Endodermal cell (in vitro differentiated cells): ENCODE data around the gene ROR1. TPM values are rescaled to one million over a fixed set of nuclear protein-coding genes. Genes with fewer than 3 reads are reported as not detected.
A peak's percentile ranks its signal among the peaks of the same experiment; 100 is the strongest.

Experiments
- DNase-seq: peaks from one replicate; pipeline ENCODE4 v3.0.0-alpha.2; 2017
- H3K27ac ChIP-seq: 2 replicates; pipeline ENCODE4 v1.5.1; 2013; ENCODE audit warnings: mild to moderate bottlenecking, low read depth, low read length, moderate library complexity
- H3K27me3 ChIP-seq: 2 replicates; pipeline ENCODE4 v1.6.1; 2013; ENCODE audit warnings: mild to moderate bottlenecking, low read length, moderate library complexity; ENCODE audit not compliant: insufficient read depth, control insufficient read depth, poor library complexity, severe bottlenecking
- H3K36me3 ChIP-seq: 2 replicates; pipeline ENCODE4 v1.7.0; 2013; ENCODE audit warnings: mild to moderate bottlenecking, low read length, moderate library complexity; ENCODE audit not compliant: control insufficient read depth, insufficient read depth
- H3K4me1 ChIP-seq: one replicate; pipeline ENCODE4 v1.7.0; 2013; ENCODE audit warnings: low read length; ENCODE audit not compliant: control insufficient read depth, insufficient read depth
- H3K4me3 ChIP-seq: 2 replicates; pipeline ENCODE4 v1.5.1; 2013; ENCODE audit warnings: mild to moderate bottlenecking, low read length, moderate library complexity
- H3K9ac ChIP-seq: 2 replicates; pipeline ENCODE4 v1.6.1; 2013; ENCODE audit warnings: mild to moderate bottlenecking, low read length, moderate library complexity; ENCODE audit not compliant: poor library complexity, severe bottlenecking; ENCODE audit errors: extremely low read depth
- H3K9me3 ChIP-seq: 2 replicates; pipeline ENCODE4 v1.6.1; 2013; ENCODE audit warnings: mild to moderate bottlenecking, low read length, moderate library complexity; ENCODE audit not compliant: control insufficient read depth
- H3K27ac Mint-ChIP-seq: 2 replicates; pipeline ENCODE4 v1.8.0; 2020; ENCODE audit warnings: mixed read lengths
- H3K27me3 Mint-ChIP-seq: 2 replicates; pipeline ENCODE4 v1.8.0; 2021; ENCODE audit warnings: mild to moderate bottlenecking, mixed read lengths; ENCODE audit not compliant: insufficient read depth
- H3K36me3 Mint-ChIP-seq: 2 replicates; pipeline ENCODE4 v1.8.0; 2020; ENCODE audit warnings: low read depth, mixed read lengths
- H3K4me1 Mint-ChIP-seq: 2 replicates; pipeline ENCODE4 v1.8.0; 2020; ENCODE audit warnings: mixed read lengths
- H3K4me3 Mint-ChIP-seq: 2 replicates; pipeline ENCODE4 v1.8.0; 2020; ENCODE audit warnings: mild to moderate bottlenecking, moderate library complexity, mixed read lengths
- H3K9me3 Mint-ChIP-seq: 2 replicates; pipeline ENCODE4 v1.8.0; 2020; ENCODE audit warnings: mild to moderate bottlenecking, mixed read lengths
- CTCF ChIP-seq: fragments of 200-600 bp; sonication (generic); conservative IDR thresholded peaks from 2 replicates; pipeline ENCODE4 v1.5.0; 2021; ENCODE audit warnings: antibody characterized with exemption, mild to moderate bottlenecking
- WGBS, 2 experiments: methylation state at CpG; one replicate each; pipeline versions ENCODE4 v1.1.5 to v1.1.7; 2013; ENCODE audit warnings: missing lambda C conversion rate in 2 of 2, mixed read lengths in 1 of 2; ENCODE audit not compliant: insufficient coverage in 1 of 2, insufficient read length in 1 of 2; 5-methylcytosine and 5-hydroxymethylcytosine counted together
- total RNA-seq, 2 donors: library from RNA; stranded (reverse); fragmentation: NEBNext Ultra II Directional in 1 of 2; extraction: Animal tissue kit (Norgen Biotek cat#: 25700) in 1 of 2; gene quantifications; 2 replicates in 1 of 2; 3 replicates in 1 of 2; pipeline ENCODE4 v1.2.1, GENCODE V29; 2021

Gene ROR1
- total RNA-seq, 2 donors from 2014 or later, result 77.4 to 77.9 TPM

GRCh38 chr1:63924600-63924999 lies 150.8 kb downstream of the ROR1 start:
- H3K9me3 ChIP-seq, result no peaks in the 10 kb centered on the region
- Mint-ChIP-seq H3K27ac (no peak overlapping the region), H3K4me1 (peaks cover 35% of the 10 kb centered on the region), H3K9me3 (peaks cover 4% of the 10 kb centered on the region), H3K4me3 (no peak overlapping the region), H3K36me3 (no peaks in the 10 kb centered on the region), H3K27me3 (no peaks in the 10 kb centered on the region)
- WGBS, 2 experiments, result 93 to 100% methylated on average over 1 to 3 of the region's 3 CpGs
- peaks cover 8% of the 10 kb centered on the region for H3K4me1 ChIP-seq
- DNase-seq, result no peak
- no peak overlapping the region for H3K4me3 ChIP-seq
- H3K27ac ChIP-seq, result no peak overlapping the region
- H3K9ac ChIP-seq, result no peak overlapping the region
- peak; percentile 59 for TF ChIP-seq CTCF
- H3K27me3 ChIP-seq, result no peaks in the 10 kb centered on the region
- no peaks in the 10 kb centered on the region for H3K36me3 ChIP-seq

- Mint-ChIP-seq H3K27me3 (no peaks in the 10 kb centered on the region), H3K27ac (peak overlapping the region; percentile 44), H3K36me3 (no peaks in the 10 kb centered on the region), H3K4me1 (peaks cover 19% of the 10 kb centered on the region), H3K4me3 (no peak overlapping the region), H3K9me3 (peaks cover 4% of the 10 kb centered on the region)
- no peak for DNase-seq
- Histone ChIP-seq H3K36me3 (no peaks in the 10 kb centered on the region), H3K27ac (no peak overlapping the region), H3K4me3 (no peak overlapping the region), H3K27me3 (no peaks in the 10 kb centered on the region), H3K9ac (no peak overlapping the region), H3K4me1 (peaks cover 8% of the 10 kb centered on the region), H3K9me3 (no peaks in the 10 kb centered on the region)
- TF ChIP-seq CTCF, result no peak
- 90% methylated on average over 7 of the region's 7 CpGs; no CpG with 5 or more reads in 1 of the 2 experiments for WGBS, 2 experiments
Measured at GRCh38 chr1:63928186-63929105, 154.6 kb downstream of the ROR1 start.

GRCh38 chr1:63929106-63929478 lies 155.3 kb downstream of the ROR1 start:
- H3K27me3 Mint-ChIP-seq, result no peaks in the 10 kb centered on the region
- Histone ChIP-seq H3K9me3 (no peaks in the 10 kb centered on the region), H3K36me3 (no peaks in the 10 kb centered on the region), H3K4me3 (no peak overlapping the region), H3K9ac (no peak overlapping the region), H3K4me1 (peaks cover 8% of the 10 kb centered on the region), H3K27ac (no peak overlapping the region), H3K27me3 (no peaks in the 10 kb centered on the region)
- WGBS, 2 experiments, result 83 to 91% methylated on average over 1 to 3 of the region's 3 CpGs
- no peaks in the 10 kb centered on the region for H3K36me3 Mint-ChIP-seq
- H3K4me3 Mint-ChIP-seq, result no peak overlapping the region
- DNase-seq, result no peak
- peaks cover 4% of the 10 kb centered on the region for H3K9me3 Mint-ChIP-seq
- peak overlapping the region; percentile 44 for H3K27ac Mint-ChIP-seq
- TF ChIP-seq CTCF, result no peak
- H3K4me1 Mint-ChIP-seq, result peaks cover 23% of the 10 kb centered on the region
